Measurements from ENCODE around the gene SNAPC5.

Gene SNAPC5

GRCh38 chr15:66515901-66516322 lies 18.4 kb upstream of the SNAPC5 start:
- no peak overlapping the region for H3K4me2 ChIP-seq (ENCODE audit: low read depth, low read length)
- no peaks in the 10 kb centered on the region for H3K36me3 ChIP-seq (replicated peaks; ENCODE audit: insufficient read depth, low read length)
- H3K9me3 ChIP-seq (replicated peaks; ENCODE audit: insufficient read depth, low read length) = no peaks in the 10 kb centered on the region
- H3K4me3 ChIP-seq (ENCODE audit: low read length) = no peak overlapping the region
- TF ChIP-seq CTCF (IDR thresholded peaks at IDR 0.05; ENCODE audit: low read length) = no peak
- no peak for TF ChIP-seq EZH2 (optimal IDR thresholded peaks at IDR 0.05; ENCODE audit: low read depth, low read length)
- TF ChIP-seq EZH2phosphoT487 (IDR thresholded peaks at IDR 0.05; ENCODE audit: low read length) = no peak
- no peak overlapping the region for H3K27ac ChIP-seq (ENCODE audit: low read length)
- no peaks in the 10 kb centered on the region for H4K20me1 ChIP-seq (ENCODE audit: insufficient read depth, low read length)
- no peaks in the 10 kb centered on the region for H3K79me2 ChIP-seq (ENCODE audit: low read length)
- no peaks in the 10 kb centered on the region for H3K4me1 ChIP-seq (ENCODE audit: low read length)
- H3K27me3 ChIP-seq (replicated peaks; ENCODE audit: insufficient read depth, low read length) = no peaks in the 10 kb centered on the region
- no peaks in the 10 kb centered on the region for H3F3A ChIP-seq (ENCODE audit: insufficient read depth, low read length)
- DNase-seq = no peak
- H2AFZ ChIP-seq (ENCODE audit: low read length) = no peak overlapping the region
- H3K9me2 ChIP-seq (replicated peaks; ENCODE audit: insufficient read depth, low read length) = no peaks in the 10 kb centered on the region
- no peak overlapping the region for H3K9ac ChIP-seq (ENCODE audit: low read length)

GRCh38 chr15:66514586-66514985 lies 17.0 kb upstream of the SNAPC5 start:
- Histone ChIP-seq H4K20me1 (ENCODE audit: insufficient read depth, low read length) (no peaks in the 10 kb centered on the region), H3K79me2 (ENCODE audit: low read length) (no peaks in the 10 kb centered on the region), H3K36me3 (replicated peaks; ENCODE audit: insufficient read depth, low read length) (no peaks in the 10 kb centered on the region), H3K9me2 (replicated peaks; ENCODE audit: insufficient read depth, low read length) (no peaks in the 10 kb centered on the region), H3K27me3 (replicated peaks; ENCODE audit: insufficient read depth, low read length) (no peaks in the 10 kb centered on the region), H3F3A (ENCODE audit: insufficient read depth, low read length) (no peaks in the 10 kb centered on the region), H3K4me3 (ENCODE audit: low read length) (no peak overlapping the region), H3K4me2 (ENCODE audit: low read depth, low read length) (no peak overlapping the region), H3K4me1 (ENCODE audit: low read length) (no peaks in the 10 kb centered on the region), H3K9me3 (replicated peaks; ENCODE audit: insufficient read depth, low read length) (no peaks in the 10 kb centered on the region), H3K27ac (ENCODE audit: low read length) (no peak overlapping the region), H3K9ac (ENCODE audit: low read length) (no peak overlapping the region), H2AFZ (ENCODE audit: low read length) (no peak overlapping the region)
- no peak for DNase-seq
- no peak for TF ChIP-seq EZH2phosphoT487 (IDR thresholded peaks at IDR 0.05; ENCODE audit: low read length)

GRCh38 chr15:66508293-66508883 lies 10.8 kb upstream of the SNAPC5 start:
- no peak overlapping the region for H3K4me2 ChIP-seq (ENCODE audit: low read depth, low read length)
- peaks cover 52% of the 10 kb centered on the region for H3K79me2 ChIP-seq (ENCODE audit: low read length)
- 0 out of 2 replicates have a peak, but pooled peaks cover 4% of the 10 kb centered on the region for H3K4me1 ChIP-seq (ENCODE audit: low read length)
- H3K4me3 ChIP-seq (ENCODE audit: low read length) = no peak overlapping the region
- DNase-seq = no peak
- no peaks in the 10 kb centered on the region for H3K9me3 ChIP-seq (replicated peaks; ENCODE audit: insufficient read depth, low read length)
- no peaks in the 10 kb centered on the region for H3K27me3 ChIP-seq (replicated peaks; ENCODE audit: insufficient read depth, low read length)
- no peaks in the 10 kb centered on the region for H3K36me3 ChIP-seq (replicated peaks; ENCODE audit: insufficient read depth, low read length)
- H3K27ac ChIP-seq (ENCODE audit: low read length) = no peak overlapping the region
- H3K9me2 ChIP-seq (replicated peaks; ENCODE audit: insufficient read depth, low read length) = no peaks in the 10 kb centered on the region
- no peak for TF ChIP-seq EZH2phosphoT487 (IDR thresholded peaks at IDR 0.05; ENCODE audit: low read length)
- no peak for TF ChIP-seq EZH2 (optimal IDR thresholded peaks at IDR 0.05; ENCODE audit: low read depth, low read length)
- TF ChIP-seq CTCF (IDR thresholded peaks at IDR 0.05; ENCODE audit: low read length) = no peak
- no peak overlapping the region for H3K9ac ChIP-seq (ENCODE audit: low read length)
- no peaks in the 10 kb centered on the region for H4K20me1 ChIP-seq (ENCODE audit: insufficient read depth, low read length)
- peaks cover 15% of the 10 kb centered on the region for H3F3A ChIP-seq (ENCODE audit: insufficient read depth, low read length)
- no peak overlapping the region for H2AFZ ChIP-seq (ENCODE audit: low read length)

- Histone ChIP-seq H3K4me3 (ENCODE audit: low read length) (peak overlapping the region; percentile 94), H3K4me2 (ENCODE audit: low read depth, low read length) (peak overlapping the region; percentile 79), H4K20me1 (ENCODE audit: insufficient read depth, low read length) (peaks cover 9% of the 10 kb centered on the region), H3K27ac (ENCODE audit: low read length) (no peak overlapping the region), H2AFZ (ENCODE audit: low read length) (peak overlapping the region; percentile 96), H3K9me3 (replicated peaks; ENCODE audit: insufficient read depth, low read length) (no peaks in the 10 kb centered on the region), H3K79me2 (ENCODE audit: low read length) (peaks cover 78% of the 10 kb centered on the region), H3F3A (ENCODE audit: insufficient read depth, low read length) (peaks cover 41% of the 10 kb centered on the region), H3K27me3 (replicated peaks; ENCODE audit: insufficient read depth, low read length) (no peaks in the 10 kb centered on the region), H3K4me1 (ENCODE audit: low read length) (peaks cover 18% of the 10 kb centered on the region), H3K9ac (ENCODE audit: low read length) (peak overlapping the region; percentile 92), H3K9me2 (replicated peaks; ENCODE audit: insufficient read depth, low read length) (no peaks in the 10 kb centered on the region), H3K36me3 (replicated peaks; ENCODE audit: insufficient read depth, low read length) (peaks cover 21% of the 10 kb centered on the region; the same call in 1 of the 2 replicates)
- DNase-seq = no peak
- TF ChIP-seq EZH2phosphoT487 (IDR thresholded peaks at IDR 0.05; ENCODE audit: low read length) (no peak), EZH2 (optimal IDR thresholded peaks at IDR 0.05; ENCODE audit: low read depth, low read length) (no peak), CTCF (IDR thresholded peaks at IDR 0.05; ENCODE audit: low read length) (no peak)
Measured at GRCh38 chr15:66505818-66506217, 8.3 kb upstream of the SNAPC5 start.

All from MM.1S (cell line).